Measurements from ENCODE around the gene A2M.

A2M gene

DNA sequence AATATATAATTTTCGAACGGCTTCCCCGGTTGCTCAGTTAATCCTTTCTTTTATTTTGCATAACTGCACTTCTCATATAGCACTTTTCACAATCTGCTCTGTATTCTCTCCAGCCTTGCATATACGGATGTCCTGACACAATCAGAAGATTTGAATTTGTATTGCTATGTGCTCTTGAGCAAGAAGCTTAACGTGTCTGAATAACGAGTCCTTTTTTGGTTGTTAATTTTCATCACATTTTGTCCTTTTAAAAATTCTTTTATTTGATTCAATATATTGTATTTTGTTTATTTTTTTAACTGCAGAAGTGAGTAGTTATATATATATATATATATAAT is 17.6 kb downstream of the A2M start:
- DNase-seq: no peak

DNA sequence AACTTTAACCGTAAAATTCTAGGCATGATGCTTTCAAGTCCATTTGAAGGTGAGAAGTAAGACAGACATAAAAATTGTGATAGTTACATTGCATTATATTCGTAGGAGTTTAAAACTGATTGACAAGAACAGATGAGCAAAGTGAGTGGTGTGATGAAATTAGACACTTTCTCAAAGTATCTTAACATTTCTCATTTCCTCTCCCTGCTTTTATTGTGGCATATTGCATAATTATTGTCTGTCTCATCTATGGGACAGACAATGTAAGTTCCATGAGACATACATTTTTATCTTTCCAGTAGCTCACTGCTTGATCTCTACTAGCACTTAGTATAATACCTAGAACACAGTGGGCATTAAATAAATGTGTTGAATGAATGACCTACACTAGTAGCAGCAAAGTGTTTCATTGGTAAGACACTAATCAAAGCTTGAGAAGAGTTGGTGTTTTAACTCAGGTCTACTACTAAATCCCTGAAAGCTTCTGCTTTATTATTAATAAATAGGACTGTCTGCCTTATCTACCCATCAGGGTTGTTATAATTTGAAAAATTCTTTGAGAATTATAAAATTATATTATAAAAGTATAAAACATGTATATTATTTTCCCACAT is 19.0 kb downstream of the A2M start:
- no peak for DNase-seq

DNA sequence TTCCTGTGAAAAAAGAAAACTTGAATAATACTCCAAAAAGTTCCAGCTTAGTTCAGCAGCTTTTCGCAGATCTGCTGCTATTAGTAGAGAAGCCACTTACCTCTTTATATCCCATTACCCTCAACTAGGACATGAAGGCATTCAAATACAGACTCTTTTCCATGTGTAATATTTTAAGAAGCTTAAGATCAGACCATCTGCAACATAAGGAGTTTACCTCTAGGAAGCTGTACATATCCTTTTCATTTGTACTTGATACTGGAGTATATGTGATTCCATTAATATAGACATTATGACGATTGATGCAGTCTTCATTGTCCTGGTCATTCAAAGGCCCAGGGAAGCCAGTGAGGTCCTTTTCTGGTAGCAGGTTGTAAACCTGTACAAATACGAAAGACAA is 20.4 kb downstream of the A2M start:
- no peak for DNase-seq

DNA sequence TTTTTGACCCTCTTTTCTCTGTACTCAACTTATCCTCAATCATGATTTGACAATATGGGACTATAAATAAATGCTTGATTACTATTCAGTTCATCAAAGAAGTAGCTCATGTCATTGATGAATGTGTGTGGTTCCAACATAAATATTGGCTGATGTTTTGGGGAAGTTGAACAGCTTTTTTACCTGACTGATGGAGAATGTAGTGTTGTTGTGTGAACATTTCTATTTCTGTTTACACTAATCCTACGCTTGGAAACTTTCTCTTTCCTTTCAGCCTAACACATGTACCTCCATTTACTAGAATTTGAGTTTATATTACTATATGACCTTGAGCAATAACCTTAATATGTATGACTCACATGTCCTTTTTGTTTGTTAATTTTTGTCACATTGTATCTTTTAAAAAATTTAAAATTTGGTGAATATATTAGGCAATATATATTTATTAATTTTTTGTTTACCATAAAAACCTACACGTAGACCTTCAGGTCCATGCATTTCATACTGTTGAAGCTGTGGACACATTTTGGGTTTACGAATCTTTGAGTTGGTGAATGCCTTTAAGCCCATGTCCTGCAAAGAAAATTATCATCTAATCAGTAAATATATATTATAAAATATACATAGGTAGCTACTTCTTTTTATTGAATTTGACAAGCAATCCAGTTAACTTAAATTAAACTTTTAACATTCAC is 21.1 kb downstream of the A2M start:
- DNase-seq: no peak

DNA sequence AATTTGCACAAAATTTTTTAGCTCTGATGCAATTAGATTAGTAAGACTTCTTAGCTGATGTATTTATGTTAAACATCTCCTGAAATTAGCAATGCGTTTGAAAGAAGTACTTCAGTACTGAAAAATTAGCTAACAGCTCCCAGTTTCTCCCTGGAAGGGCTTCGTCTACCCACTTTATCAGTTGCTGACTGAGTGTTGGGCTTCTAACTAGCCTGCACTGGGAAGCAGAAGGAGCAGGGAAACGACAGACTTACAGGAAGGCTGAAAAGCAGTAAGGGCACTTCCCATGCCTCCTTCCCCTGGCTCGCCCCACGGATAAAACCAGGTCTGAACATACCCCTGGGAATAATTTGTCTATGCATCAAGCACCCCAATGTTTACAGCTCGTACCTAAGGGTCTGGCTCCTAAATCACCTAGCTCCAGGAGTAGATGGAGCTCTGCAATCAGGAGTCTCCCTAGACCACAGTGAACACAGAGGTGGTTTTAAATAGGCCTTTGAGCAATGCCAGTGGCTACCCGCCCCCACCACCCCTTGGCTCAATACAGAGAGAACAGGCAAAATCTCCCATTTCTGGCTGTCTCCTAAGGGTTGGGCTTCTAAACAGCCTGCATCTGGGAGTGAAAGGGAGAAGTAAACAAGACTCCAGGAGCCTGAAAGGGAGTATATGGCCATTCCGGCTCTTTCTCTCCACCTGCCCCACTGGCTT is 23.7 kb downstream of the A2M start:
- DNase-seq: no peak

DNA sequence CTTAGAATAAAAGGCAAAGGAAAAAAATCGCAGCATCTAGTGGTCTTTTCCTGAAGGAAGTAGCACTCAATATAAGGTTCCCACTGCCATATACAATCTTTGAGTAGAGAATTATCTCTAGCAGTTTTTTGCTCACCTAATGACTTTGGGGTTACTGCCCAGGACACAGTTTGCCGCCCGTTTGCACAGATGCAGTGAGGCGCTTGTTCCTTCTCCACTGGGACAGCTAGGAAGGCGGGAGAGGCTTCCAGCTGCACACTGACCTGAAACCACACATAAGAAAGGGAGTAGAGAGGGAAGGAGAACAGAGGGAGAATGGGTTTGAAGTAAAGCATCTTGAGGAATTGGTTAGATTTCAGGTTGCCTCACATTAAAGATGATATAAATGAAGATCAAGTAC is 25.5 kb downstream of the A2M start:
- no peak for DNase-seq

DNA sequence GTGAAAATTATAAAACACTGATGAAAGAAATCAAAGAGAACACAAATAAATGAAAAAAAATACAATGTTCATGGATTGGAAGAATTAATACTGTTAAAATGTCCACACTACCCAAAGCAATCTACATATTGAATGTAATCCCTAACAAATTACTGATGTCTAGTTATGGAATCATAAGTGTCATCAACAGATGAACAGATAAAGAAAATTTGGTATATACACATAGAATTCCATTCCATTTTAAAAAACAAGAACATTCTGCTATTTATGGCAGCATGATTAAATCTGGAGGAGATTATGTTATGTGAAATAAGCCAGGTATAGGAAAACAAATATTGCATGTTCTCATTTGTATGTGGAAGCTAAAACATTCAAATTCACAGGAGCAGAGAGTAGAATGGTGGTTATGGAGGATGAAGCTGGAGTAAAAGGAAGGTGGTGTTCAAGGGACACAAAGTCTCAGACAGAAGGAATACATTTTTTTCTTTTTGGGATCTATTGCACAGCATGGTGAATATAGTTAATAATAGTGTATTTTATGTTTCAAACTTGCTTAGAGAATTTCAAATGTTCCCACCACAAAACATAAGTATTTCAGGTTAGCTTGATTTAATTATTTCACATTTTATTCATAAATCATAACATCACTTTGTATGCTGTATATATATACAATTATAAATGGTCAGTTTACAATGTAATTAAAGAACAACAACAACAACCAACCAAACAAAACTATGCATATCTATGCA is 28.5 kb downstream of the A2M start:
- no peak for DNase-seq

DNA sequence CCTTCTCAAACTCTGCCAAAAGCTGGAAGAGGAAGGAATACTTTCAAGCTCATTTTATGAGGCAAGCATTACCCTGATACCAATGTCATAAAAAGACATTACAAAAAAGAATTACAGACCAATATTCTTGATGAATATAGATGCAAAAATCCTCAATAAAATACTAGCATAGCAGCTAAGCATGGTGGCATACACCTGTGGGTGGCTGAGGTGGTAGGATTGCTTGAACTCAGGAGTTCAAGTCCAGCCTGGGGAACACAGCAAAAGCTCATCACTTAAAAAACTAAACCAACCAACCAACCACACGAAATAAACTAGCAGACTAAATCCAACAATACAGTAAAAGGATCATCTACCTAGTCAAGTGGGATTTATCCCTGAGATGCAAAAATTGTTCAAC is 29.6 kb downstream of the A2M start:
- no peak for DNase-seq

DNA sequence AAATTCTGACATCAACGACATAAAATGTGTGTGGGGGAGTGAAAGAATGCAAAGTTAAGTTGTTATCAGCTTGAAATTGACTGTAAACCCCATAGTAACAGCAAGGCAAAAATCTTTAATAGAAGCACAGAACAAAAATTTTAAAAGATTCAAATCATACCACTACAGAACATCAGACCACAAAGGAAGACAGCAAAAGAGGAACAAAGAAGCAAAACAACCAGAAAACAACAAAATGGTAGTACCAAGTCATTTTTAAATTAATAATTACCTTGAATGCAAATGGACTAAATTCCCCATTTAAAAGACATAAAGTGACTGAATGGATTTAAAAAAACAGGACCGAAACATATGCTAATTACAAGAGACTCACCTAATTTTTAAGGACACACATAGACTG is 31.3 kb downstream of the A2M start:
- DNase-seq: no peak

DNA sequence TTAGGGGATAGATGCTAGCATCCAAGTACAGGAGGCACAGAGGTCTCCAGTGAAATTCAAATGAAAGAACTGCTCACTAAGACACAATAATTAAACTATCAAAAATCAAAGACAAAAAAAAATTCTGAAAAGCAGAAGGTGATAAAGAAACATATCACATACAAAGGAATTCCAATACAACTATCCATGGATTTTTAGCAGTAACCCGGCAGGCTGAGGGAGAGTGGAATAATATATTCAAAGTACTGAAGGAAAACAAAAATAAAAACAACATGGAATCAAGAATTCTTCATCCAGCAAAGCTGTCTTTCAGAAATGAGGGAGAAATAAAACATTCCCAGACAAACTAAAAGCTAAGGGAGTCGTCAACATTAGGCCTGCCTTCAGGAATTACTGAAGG is 31.9 kb downstream of the A2M start:
- no peak for DNase-seq

DNA sequence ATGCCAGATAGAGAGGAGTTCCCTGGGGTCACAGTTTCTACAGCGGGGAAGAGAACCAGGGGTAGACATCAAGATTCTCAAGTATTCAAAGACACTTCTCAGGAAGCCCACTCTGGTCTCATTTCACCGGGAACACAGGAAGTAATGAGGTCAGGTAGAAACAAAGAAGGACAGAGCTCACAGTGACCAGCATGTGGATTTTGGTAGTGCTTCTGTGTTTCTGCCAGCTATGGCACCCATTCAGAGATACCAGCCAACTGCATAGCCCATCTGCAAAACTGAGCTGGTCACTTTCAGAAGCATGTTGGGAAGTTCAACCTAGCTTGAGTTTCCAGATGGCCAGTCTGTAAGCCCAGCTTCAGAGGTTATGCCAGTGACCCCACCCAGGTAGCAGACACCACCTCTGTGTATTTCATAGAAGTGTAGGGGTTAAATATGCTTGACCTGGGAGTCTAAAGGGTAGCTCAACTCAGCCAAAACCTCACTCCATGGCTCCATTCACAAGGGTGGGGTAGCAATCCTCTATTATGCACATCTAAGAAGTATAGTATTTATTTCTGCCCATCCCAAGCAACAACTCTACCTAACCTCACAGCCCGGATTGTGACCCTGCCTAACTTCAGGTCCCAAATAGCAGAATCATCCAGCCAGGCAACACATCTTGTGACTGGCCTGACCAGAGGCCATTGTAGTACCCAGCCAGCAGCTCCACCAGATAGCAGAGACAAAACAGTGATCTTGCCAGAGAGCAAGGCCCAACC is 33.9 kb downstream of the A2M start:
- no peak for DNase-seq

DNA sequence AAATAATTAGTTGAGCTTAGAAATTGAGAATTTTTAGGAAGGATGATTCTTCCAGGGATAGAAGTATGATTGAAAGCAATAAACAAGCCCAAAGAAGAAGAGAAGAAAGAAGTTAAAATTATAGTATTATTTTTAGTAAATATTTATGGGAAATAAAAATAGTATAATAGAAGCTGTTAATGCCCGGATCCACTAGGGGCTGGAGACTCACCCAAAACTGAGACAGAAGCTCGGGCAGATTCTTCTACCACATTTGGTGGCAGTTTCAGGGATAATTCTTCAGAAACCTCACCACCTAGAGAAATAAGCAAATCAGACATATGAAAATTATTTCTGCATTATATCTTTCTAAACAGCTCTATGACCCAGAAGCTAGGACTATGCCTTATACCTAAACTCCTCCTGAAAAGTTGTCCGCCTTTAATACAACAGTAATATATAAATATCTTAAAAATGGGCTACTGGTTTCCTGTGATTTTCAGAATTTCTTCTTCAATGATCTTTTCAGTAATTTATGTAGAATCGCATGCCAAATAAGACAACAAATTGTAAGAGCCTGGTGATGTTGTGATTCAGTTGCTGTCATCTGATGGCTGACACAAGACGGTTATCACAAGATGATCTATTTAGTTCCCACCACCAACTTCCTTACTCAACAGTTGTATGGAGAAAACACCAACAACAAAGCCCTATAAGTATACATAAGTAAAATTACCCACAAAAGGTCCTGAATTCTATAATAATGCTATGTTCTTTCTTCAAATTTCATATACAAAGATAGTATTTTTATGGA is 35.6 kb downstream of the A2M start:
- no peak for DNase-seq

DNA sequence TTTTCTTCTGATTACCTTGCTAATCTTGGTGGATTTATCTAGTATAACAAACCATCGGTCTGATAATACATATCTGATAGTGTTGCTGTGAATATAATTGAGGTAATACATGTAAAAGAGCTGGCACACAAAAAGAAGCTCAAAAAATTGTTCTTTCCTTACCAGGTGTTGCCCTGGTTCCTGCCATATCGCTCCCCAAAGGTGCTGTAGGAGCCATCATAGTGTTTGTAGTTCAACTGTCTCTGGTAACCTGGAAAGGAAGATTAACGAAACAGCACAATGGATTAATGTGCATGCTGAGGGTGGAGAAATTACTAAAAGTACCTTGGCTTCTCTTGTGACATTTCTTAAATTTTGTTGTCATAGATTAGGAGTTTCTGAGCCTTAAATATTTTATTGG is 36.6 kb downstream of the A2M start:
- no peak for DNase-seq

DNA sequence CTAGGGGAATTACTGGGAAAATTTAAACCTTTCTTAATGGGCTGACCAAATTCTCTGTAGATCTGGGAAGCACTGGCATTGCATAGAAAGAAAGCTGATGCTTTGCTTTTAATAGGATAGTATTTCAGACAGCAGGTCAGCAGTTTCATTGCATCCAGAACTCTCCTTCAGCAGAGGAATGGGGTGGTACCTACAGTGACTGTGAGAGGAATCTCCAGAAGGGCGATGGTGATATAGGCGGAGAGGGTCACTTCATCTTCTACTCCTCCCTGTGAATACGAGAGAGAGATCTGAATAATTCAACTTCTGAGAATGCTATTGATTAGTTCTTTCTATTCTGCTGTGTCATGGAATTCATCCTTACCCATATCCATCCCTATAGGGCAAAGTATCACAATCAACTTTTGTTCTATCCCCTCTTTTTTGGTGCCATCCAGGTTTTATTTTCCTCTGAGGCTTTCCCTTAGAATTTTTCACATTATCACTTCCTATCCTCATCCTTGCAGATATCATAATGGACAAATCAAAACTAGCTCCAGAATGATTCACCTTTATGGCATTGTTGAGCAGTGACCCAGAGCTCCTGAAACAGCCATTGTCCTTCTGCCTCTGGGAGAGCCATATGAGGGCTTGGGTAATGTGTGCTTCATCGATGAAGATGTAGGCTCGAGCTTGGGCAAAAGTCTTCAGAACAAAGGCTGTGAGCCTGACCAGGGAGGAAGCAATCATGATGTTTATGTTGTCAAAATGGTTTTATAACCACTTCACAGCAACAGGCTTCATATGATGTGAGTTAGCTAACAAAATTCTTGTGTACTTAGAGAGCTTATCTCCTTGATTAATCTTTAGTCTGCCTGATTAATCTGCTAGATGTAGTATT is 38.3 kb downstream of the A2M start:
- no peak for DNase-seq

DNA sequence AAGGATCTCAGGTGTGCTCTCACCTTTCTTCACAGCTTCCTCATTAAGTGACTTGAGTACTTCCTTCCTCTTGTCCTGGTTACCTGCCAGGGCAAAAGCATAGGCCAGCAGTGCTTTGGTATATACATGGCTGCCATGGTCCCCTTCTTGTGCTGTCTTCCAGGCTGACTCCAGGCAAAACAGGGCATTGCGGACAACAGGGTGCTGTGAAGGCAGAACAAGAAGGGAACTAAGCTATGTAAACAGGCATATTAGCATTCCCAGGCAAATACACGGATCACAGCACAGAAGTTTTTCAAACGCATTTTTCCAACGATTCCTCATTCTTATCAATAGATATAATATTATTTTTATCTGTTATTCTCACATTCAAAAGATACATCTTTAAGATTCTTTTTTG is 39.0 kb downstream of the A2M start:
- DNase-seq: no peak

DNA sequence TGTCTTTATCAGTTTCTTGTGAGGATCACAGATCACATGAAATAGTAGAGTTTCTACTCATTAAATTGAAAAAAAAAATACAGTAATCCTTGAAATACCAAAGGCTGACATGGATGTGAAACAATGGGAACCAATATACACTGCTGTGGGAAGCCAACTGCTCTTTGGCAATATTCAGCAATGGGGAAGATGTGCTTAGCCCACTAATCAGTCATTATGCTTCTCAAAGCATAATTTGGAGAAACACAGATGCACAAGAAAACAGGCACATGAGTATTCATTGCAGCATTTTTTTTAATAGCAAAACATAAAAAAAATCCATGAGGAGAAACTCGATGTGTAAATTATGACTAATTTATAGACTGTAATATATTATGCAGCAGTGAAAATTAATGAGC is 40.6 kb downstream of the A2M start:
- no peak for DNase-seq

DNA sequence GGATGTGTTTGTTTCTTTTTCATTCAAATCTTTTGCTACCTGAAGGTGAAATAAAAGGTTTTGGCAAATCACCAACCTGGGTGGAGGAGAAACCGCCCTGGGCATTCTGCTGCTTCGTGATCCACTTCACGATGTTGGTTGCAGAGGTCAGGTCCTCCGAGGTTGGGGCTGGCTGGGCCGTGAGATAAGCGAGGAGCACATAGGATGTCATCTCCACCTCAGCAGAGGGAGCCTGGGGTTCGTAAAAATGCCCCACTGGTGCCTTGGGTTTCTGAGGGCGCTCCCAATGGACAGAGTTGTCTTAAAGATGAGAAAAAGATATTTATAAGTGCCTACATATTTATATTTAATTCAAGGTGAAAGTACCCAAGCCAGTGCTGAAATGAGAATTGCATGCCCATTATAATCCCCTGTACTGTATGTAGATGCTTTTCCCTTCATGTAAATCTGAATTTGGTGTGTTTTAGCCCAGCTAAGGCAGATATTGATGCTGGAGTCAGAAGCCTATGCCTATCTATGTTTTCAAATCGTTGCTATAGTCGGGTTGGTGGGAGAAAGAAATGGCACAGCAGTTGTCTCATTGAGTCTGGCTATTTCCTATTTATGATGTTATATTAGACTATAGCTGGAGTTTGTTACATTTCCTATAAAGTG is 41.1 kb downstream of the A2M start:
- no peak for DNase-seq

DNA sequence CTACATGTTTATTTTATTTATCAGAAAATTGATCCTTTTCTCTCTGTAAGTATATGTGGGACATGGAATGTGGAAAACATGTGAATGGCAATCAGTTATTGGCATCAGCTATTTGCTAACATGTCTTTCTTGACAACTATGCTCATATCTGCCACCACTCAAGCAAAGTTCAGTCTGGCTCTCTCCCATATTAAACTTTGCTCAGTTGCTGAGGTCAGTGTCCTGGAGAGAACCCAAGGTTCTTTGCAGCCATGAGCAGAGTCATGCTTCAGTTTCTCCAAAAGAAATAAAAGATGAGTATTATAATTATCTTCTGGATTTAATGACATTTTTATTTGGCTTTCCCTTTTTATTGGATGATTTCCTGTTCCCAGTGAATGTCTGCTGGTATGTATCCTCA is 42.6 kb downstream of the A2M start:
- no peak for DNase-seq

DNA sequence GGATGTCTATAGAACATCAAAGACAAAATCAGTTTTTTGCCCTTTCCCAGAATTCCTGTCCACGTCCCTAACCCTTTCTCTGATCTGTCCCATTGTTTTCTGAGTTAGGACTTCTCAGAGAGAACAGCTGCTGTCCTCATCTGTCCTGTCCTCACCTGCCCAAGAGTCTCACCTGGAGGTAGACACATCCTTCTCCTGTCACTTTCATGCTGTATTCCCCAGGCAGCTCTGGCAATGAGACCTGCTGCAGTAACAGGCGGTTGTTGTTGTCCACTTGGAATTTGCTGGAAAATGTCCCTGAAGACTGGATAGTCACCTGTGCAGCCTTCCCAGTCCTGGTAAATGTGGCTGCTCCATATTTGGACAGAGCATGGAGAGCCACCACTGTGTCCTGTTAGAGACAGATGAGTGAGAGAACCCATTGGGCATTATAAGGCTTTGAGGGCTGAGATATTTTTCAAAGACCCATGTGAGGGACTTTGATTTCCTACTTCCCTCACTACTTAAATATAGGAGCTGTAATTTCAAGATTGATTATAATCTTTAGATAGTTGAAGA is 43.2 kb downstream of the A2M start:
- DNase-seq: no peak

DNA sequence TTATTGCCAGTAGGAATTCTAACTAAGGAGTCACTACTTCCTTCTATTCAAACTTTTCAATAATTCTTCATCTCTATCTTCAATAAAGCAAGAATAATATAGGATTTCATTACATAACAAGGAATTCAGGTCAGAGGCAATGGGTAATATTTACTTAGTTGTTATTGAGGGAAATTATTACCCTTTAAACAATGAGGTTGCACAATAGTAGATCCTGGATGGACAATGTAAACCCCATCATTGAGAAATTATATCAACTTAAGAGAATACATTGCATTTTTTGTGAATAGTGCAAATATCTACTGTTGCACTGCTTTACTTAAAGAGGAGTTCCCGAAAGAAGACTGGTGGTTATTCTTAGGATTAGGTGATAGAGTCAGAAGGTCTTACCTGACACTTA is 43.8 kb downstream of the A2M start:
- DNase-seq: no peak

All from NCI-H510A treated with DMSO at 0.1 percent for 48 hours (cell line).